NB4 (cell line): ENCODE results near the gene GLT6D1.

Experiments used
- CTCF ChIP-seq: IDR thresholded peaks from one replicate; pipeline ENCODE4 v1.5.1; 2012; ENCODE audit warnings: low read depth, low read length
- POLR2A ChIP-seq: IDR thresholded peaks from 2 replicates; pipeline ENCODE4 v1.6.1; 2011; ENCODE audit warnings: mild to moderate bottlenecking; ENCODE audit not compliant: insufficient read length; ENCODE audit errors: extremely low read depth

- TF ChIP-seq CTCF (no peak), POLR2A (no peak)
These were observed 40.7 kb upstream of the GLT6D1 start for GRCh38 chr9:135680056-135680455.
